ENCODE data around the gene LRCH3.

LRCH3 gene

DNA sequence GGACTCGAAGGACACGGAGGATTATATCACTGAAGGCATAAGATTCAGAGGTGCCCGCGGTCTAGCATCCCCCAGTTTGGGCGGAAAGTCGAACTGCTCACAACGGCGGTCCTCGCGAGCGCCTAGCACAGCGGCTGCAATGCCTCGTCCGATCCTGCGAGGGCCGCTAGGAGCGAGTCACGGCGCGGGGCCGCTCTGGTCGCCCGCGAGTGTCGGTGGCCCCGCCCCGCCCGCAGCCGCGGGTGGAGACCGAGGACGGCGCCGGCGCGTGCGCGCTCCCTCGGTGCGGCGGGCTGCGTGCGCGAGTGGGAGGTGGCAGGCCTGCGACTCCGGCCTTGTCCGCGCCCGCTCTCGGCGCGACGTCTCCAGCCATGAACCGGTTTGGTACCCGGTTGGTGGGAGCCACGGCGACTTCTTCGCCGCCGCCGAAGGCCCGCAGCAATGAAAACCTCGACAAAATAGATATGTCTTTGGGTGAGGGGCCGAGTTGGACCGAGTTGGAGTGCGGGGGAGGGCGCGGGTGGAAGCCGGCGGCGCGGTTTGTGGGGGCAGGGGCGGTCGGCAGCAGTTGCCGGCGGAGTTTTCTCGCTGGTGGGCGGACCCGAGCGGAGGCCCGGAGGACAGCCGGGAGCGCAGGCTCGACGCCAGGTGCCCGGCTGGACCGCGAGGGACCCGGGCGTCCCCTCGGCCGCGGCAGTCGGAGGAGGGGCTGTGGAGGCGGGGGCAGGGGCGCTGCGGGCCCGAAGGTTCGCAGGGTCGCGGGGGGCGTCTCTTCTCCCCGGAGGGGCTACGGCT, 41.3 kb upstream of the LRCH3 start, which contains the start of gene FYTTD1:
TSS of gene FYTTD1 (plus strand) at position 283 of the 795 bp plus-strand sequence. CDS start at position 372, 89 bp downstream.
- peak; percentile 73 for DNase-seq (ENCODE audit: low read depth)
- TF ChIP-seq, protein P1, sequence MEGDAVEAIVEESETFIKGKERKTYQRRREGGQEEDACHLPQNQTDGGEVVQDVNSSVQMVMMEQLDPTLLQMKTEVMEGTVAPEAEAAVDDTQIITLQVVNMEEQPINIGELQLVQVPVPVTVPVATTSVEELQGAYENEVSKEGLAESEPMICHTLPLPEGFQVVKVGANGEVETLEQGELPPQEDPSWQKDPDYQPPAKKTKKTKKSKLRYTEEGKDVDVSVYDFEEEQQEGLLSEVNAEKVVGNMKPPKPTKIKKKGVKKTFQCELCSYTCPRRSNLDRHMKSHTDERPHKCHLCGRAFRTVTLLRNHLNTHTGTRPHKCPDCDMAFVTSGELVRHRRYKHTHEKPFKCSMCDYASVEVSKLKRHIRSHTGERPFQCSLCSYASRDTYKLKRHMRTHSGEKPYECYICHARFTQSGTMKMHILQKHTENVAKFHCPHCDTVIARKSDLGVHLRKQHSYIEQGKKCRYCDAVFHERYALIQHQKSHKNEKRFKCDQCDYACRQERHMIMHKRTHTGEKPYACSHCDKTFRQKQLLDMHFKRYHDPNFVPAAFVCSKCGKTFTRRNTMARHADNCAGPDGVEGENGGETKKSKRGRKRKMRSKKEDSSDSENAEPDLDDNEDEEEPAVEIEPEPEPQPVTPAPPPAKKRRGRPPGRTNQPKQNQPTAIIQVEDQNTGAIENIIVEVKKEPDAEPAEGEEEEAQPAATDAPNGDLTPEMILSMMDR (conservative IDR thresholded peaks at IDR 0.05; ENCODE audit: control insufficient read depth, insufficient read depth, low read depth, low read length), result peak; percentile 17
- H3K4me3 ChIP-seq (ENCODE audit: control insufficient read depth, low read depth, low read length), result peak within 1 kb of the TSS; percentile 86

GRCh38 chr3:197750396-197750831, 40.6 kb upstream of the LRCH3 start:
- TF ChIP-seq, protein P1 (conservative IDR thresholded peaks at IDR 0.05; ENCODE audit: control insufficient read depth, insufficient read depth, low read depth, low read length), result no peak
- peak overlapping the region; percentile 86 for H3K4me3 ChIP-seq (ENCODE audit: control insufficient read depth, low read depth, low read length)
- peak; percentile 63 for DNase-seq (ENCODE audit: low read depth)

DNA sequence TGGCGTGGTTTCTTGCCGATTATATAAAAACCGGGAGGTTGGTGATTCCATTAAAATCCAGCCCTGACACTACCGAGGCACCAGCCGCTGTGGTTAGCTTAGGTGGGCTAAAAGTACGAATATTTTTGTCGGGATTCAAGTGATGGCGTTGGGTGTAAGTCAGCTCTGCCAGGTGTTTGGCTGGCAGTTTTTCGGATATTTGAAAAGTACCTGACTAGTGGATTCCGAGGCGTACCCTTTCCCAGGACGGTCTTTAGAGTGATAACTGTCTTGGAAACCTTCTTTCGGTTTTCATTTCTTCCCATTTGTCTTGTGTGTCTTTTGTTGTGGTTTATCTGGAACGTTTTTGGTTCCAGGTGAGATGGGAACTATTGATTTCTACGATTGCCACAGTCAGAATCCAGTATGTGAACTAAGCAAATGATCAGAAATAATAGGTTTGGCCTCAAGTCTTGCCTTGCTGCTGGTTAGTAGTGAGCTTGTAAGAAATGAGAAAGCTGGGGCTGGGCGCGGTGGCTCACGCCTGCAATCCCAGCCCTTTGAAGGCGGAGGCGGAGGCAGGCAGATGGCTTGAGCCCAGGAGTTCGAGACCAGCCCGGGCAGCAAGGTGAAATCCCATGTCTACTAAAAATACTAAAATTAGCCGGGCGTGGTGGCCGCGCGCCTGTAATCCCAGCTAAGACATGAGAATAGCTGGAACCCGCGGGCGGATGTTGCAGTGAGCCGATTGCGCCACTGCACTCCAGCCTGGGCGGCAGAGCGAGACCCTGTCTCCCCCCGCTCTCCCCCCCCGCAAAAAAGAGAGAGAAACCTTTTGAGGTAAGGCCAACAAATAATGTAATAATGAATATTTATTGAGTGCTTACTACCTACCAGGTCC, 40.0 kb upstream of the LRCH3 start:
- DNase-seq (ENCODE audit: low read depth), result peak; percentile 48
- TF ChIP-seq, protein P1 (conservative IDR thresholded peaks at IDR 0.05; ENCODE audit: control insufficient read depth, insufficient read depth, low read depth, low read length), result no peak
- peak overlapping the region; percentile 86 for H3K4me3 ChIP-seq (ENCODE audit: control insufficient read depth, low read depth, low read length)

DNA sequence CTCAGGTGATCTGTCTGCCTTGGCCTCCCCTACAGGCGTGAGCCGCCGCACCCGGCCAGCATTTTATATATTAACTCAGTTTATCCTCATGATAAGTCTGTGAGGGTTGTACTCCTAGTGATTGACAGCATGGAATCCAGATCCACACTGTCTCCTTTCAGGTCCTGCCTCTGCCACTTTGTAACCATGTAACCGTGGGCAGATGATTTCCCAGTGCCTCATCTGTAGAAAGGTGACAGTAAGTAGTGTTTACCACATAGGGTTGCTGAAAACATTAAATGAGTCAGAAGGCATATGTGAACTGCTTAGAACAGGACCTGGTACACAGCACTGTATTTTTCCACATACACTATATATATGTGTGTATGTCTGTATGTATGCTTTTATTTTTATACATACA, 38.9 kb upstream of the LRCH3 start:
- peak overlapping the region; percentile 5 for H3K4me3 ChIP-seq (ENCODE audit: control insufficient read depth, low read depth, low read length)

DNA sequence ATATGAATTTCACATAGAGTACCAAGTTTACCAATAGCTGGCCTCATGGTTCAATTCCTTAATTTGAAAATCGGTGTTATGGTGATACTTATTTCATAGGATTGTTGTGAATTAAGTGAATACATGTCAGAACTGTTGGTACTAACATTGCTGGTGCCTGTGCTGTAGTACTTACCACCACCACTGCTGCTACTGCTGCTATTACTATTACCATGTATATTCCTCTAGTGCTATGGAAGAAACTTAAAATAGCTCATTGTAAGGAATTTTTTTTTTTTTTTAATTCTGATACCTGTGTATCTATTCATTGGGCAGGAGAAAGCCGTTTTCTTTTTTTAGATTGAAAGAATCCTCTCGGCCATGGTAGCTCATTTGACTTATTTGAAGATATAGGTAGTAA, 37.8 kb upstream of the LRCH3 start:
- peak; percentile 7 for DNase-seq (ENCODE audit: low read depth)

More for the DNA sequence above, 38.9 kb upstream of the LRCH3 start:
- TF ChIP-seq, protein P1 (conservative IDR thresholded peaks at IDR 0.05; ENCODE audit: control insufficient read depth, insufficient read depth, low read depth, low read length), result no peak
- peak; percentile 48 for DNase-seq (ENCODE audit: low read depth)

DNA sequence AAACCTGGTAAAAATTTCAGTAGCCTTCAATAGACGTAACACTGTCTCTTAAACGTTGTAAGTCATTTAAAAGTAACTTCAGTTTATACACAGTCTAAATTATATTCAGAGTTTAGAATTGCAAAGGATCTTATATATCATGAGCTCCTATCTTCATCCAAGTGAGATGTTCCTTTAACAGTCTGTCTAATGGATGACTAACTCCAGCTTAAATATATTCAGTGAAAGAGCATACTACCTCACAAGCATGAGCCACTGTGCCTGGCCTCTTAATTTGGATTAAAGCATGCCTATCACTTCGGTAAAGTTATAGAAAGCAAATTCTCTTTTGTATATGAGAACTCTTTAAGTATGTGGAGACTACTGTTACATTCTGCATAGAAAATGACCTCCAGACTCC, 34.4 kb upstream of the LRCH3 start:
- H3K4me3 ChIP-seq (ENCODE audit: control insufficient read depth, low read depth, low read length), result no peak overlapping the region
- TF ChIP-seq, protein P1 (conservative IDR thresholded peaks at IDR 0.05; ENCODE audit: control insufficient read depth, insufficient read depth, low read depth, low read length), result no peak
- DNase-seq (ENCODE audit: low read depth), result no peak

More for the DNA sequence above, 37.8 kb upstream of the LRCH3 start:
- H3K4me3 ChIP-seq (ENCODE audit: control insufficient read depth, low read depth, low read length), result no peak overlapping the region
- TF ChIP-seq, protein P1 (conservative IDR thresholded peaks at IDR 0.05; ENCODE audit: control insufficient read depth, insufficient read depth, low read depth, low read length), result no peak

Data from fibroblast of mammary gland (primary cell).